HUES6 (cell line): ENCODE results near the gene HDAC10.

ENCODE experiments used
- H3K27ac ChIP-seq: 2 replicates; pipeline ENCODE4 v1.7.0; 2013; ENCODE audit warnings: low read depth, mild to moderate bottlenecking, low read length, inconsistent platforms
- H3K27me3 ChIP-seq: 2 replicates; pipeline ENCODE4 v1.6.1; 2013; ENCODE audit warnings: low read length; ENCODE audit not compliant: control insufficient read depth, insufficient read depth
- H3K36me3 ChIP-seq: 2 replicates; pipeline ENCODE4 v1.6.1; 2013; ENCODE audit warnings: low read length; ENCODE audit not compliant: control insufficient read depth, insufficient read depth
- H3K4me1 ChIP-seq: 2 replicates; pipeline ENCODE4 v1.6.1; 2013; ENCODE audit warnings: low read length; ENCODE audit not compliant: control insufficient read depth, insufficient read depth
- H3K4me3 ChIP-seq: 2 replicates; pipeline ENCODE4 v1.5.1; 2013; ENCODE audit warnings: low read depth, low read length
- H3K9ac ChIP-seq: one replicate; pipeline ENCODE4 v1.6.1; 2013; ENCODE audit warnings: mild to moderate bottlenecking, low read length
- H3K9me3 ChIP-seq: 2 replicates; pipeline ENCODE4 v1.6.1; 2013; ENCODE audit warnings: low read depth, low read length; ENCODE audit not compliant: control insufficient read depth, insufficient read depth

Gene HDAC10

DNA sequence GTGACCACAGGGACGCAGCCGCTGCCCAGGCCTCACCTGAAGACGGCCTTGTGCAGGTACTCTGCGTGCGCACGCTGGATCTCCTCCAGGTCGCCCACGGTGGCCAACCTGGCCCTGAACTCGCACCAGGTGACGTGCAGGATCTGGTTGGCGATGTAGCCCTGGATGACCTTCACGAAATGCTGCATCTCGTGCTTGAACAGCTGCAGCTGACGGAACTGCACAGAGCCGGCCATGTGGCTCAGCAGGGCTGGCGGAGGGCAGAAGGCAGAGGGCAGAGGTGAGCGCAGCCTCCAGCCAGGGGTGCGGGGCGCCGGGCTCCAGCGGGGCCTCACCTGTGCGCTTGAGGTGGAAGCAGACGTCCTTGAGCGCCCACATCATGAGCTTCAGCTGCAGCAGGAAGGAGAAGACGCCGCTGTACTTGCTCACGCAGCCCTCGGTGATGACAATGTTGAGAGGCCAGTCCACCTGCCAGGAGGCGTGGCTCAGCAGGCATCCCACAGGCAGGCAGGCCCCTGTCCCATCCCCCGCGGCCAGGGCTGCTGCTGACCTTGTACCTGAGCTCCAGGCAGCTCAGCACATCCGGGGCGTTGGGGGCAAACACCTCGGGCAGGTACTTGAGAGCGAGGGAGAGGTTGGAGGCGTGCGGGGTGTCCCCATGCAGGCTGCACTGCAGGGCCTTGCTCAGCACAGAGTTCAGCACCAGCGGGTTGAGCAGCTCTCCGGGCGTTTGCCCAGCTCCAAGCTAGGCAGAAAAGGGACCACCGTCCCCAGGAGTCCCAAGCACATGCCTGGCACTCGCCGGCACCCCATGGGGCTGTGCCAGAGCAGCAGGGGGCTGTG lies 32.7 kb downstream of the HDAC10 start:
- peaks cover 83% of the 10 kb centered on the region for H3K36me3 ChIP-seq
- H3K27me3 ChIP-seq = no peaks in the 10 kb centered on the region
- H3K9ac ChIP-seq = no peak overlapping the region
- peaks cover 4% of the 10 kb centered on the region; the same call in 1 of the 2 replicates for H3K4me1 ChIP-seq
- no peak overlapping the region for H3K27ac ChIP-seq
- H3K9me3 ChIP-seq = no peaks in the 10 kb centered on the region
- no peak overlapping the region for H3K4me3 ChIP-seq

- H3K4me1 ChIP-seq = peaks cover 4% of the 10 kb centered on the region; the same call in 1 of the 2 replicates
- H3K27me3 ChIP-seq = no peaks in the 10 kb centered on the region
- H3K9ac ChIP-seq = no peak overlapping the region
- no peak overlapping the region for H3K4me3 ChIP-seq
- peaks cover 83% of the 10 kb centered on the region for H3K36me3 ChIP-seq
- H3K27ac ChIP-seq = no peak overlapping the region
- no peaks in the 10 kb centered on the region for H3K9me3 ChIP-seq
Measured at GRCh38 chr22:50217543-50218152, 33.4 kb downstream of the HDAC10 start.

DNA sequence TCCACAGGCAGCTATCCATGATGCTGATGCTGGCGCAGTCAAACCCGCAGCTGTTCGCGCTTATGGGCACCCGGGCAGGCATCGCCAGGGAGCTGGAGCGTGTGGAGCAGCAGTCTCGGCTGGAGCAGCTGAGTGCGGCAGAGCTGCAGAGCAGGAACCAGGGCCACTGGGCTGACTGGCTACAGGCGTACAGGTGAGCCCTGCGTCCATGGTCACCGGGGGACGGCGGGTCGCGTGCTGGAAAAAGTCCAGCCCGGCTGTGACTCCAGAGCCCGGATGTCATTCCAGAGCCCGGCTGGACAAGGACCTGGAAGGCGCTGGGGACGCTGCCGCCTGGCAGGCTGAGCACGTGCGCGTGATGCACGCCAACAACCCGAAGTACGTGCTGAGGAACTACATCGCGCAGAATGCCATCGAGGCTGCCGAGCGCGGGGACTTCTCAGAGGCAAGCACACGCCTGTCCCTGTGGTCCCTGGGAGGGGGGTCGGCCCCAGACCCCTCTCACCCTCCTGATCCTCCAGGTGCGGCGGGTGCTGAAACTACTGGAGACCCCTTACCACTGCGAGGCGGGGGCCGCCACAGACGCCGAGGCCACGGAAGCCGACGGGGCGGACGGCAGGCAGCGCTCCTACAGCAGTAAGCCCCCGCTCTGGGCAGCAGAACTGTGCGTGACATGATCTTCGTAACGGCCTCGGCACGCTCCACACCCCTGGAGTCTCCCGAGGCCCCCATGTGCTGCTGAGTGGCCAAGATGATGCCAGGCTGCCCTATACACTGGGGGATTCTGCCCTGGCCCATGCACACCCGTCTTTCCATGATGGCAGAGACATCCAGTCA lies 34.2 kb downstream of the HDAC10 start:
- H3K9ac ChIP-seq = no peak overlapping the region
- no peak overlapping the region for H3K27ac ChIP-seq
- peaks cover 83% of the 10 kb centered on the region for H3K36me3 ChIP-seq
- no peaks in the 10 kb centered on the region for H3K9me3 ChIP-seq
- peaks cover 4% of the 10 kb centered on the region; the same call in 1 of the 2 replicates for H3K4me1 ChIP-seq
- no peak overlapping the region for H3K4me3 ChIP-seq
- no peaks in the 10 kb centered on the region for H3K27me3 ChIP-seq

DNA sequence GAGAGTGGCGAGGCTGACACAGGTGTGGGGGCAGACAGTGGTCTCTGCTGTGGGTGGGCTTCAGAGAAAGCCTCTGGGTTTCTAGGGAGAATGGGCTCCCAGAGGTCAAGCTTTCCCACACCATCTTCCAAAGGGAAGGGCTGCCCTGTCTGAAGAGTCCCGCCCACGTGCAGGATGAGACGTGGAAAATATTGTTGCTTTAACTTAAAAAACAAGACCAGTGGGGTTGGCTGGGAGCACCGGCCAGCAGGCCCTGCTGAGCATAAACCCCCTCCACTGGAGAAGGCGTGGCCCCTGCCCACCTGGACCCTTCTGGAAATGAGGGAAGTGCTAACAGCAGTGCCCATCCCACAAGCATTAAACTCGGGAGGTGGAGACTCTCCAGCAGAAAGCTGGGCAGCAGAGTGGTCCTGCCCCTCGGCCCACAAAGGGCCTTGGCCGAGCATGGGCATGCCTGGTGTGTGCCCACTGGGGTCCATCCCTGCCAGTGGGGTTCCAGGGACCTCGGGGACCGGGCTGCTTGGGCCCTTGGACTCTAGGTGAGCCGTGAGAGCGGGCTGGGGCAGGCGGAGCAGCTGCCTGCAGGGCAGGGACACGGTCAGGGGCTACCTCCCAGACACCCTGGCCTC lies 34.9 kb downstream of the HDAC10 start:
- Histone ChIP-seq H3K27ac (no peak overlapping the region), H3K9me3 (no peaks in the 10 kb centered on the region), H3K4me3 (no peak overlapping the region), H3K4me1 (peaks cover 4% of the 10 kb centered on the region; the same call in 1 of the 2 replicates), H3K9ac (no peak overlapping the region), H3K27me3 (no peaks in the 10 kb centered on the region), H3K36me3 (peaks cover 81% of the 10 kb centered on the region)

DNA sequence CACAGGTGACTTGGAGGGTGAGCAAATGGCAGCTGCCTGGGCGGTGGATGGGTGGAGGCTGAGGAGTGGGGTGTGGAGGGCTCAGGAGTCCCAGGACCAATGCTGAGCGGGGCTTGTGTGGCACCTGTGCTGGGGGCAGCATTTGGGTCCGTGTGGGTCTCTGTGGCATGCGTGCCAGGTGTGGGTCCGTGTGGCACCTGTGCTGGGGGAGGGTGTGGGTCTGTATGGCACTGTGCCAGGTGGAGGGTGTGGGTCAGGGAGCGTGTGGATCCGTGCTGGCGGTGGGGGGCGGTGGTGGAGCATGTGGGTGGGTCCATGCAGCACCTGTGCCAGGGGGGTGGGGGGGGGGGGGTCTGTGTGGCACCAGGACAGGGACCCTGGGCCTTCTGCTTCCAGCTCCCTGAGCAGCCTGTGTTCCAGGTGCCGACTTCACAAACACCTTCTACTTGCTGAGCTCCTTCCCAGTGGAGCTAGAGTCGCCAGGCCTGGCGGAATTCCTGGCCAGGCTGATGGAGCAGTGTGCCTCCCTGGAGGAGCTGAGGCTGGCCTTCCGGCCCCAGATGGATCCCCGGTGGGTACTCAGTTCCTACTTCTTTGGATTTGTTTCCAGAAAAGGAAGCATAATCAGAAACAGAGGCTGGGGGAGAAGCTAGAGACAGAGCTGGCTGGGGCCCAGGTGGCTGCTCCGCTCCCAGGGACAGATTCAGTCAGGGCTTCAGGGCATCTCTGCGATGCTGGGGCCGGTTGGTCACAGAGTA lies 35.6 kb downstream of the HDAC10 start:
- no peak overlapping the region for H3K27ac ChIP-seq
- no peaks in the 10 kb centered on the region for H3K27me3 ChIP-seq
- no peak overlapping the region for H3K9ac ChIP-seq
- H3K9me3 ChIP-seq = no peaks in the 10 kb centered on the region
- H3K4me1 ChIP-seq = peaks cover 4% of the 10 kb centered on the region; the same call in 1 of the 2 replicates
- H3K36me3 ChIP-seq = peaks cover 81% of the 10 kb centered on the region
- no peak overlapping the region for H3K4me3 ChIP-seq

DNA sequence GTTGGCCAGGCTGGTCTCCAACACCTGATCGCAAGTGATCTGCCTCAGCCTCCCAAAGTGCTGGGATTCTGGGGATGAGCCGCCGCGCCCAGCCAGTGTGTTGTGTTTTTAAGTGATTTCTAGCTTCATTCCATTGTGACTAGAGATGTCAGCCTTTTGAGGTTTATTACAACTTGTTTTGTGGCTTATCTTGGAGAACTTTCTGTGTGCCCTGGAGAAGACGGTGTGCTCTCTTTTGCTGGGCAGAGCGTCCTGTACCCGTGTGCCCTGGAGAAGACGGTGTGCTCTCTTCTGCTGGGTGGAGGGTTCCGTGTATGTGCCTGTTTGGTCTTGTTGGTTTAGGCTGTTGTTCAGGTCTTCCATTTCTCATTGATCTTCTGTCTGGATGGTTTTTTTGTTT lies 37.8 kb downstream of the HDAC10 start:
- Histone ChIP-seq H3K4me1 (no peaks in the 10 kb centered on the region), H3K4me3 (no peak overlapping the region), H3K27me3 (no peaks in the 10 kb centered on the region), H3K9me3 (no peaks in the 10 kb centered on the region), H3K36me3 (peaks cover 76% of the 10 kb centered on the region), H3K27ac (no peak overlapping the region), H3K9ac (no peak overlapping the region)

DNA sequence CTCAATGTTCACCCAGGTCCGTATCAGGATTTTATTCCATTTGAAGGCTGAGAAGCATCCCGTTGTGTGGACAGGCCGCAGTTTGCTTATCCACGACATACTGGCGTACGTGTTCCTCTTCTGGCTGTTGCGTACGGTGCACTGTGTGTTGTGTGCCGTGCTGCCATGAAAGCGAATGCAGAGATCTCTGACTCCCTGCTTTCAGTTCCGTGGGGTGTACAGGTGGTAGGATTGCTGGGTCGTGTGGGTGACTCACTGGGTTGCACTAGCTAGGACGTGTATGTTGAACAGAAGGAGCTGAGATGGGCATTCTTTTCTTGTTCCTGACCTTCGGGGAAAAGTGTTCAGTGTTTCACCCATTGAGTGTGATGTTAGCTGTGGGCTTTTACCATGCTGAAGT lies 39.9 kb downstream of the HDAC10 start:
- no peaks in the 10 kb centered on the region for H3K27me3 ChIP-seq
- no peaks in the 10 kb centered on the region for H3K9me3 ChIP-seq
- H3K4me3 ChIP-seq = no peak overlapping the region
- H3K36me3 ChIP-seq = peaks cover 71% of the 10 kb centered on the region
- H3K9ac ChIP-seq = no peak overlapping the region
- no peak overlapping the region for H3K27ac ChIP-seq
- 0 out of 2 replicates have a peak, but pooled peaks cover 3% of the 10 kb centered on the region for H3K4me1 ChIP-seq

GRCh38 chr22:50210378-50211139 lies 40.5 kb downstream of the HDAC10 start:
- Histone ChIP-seq H3K27ac (no peak overlapping the region), H3K9me3 (no peaks in the 10 kb centered on the region), H3K27me3 (no peaks in the 10 kb centered on the region), H3K4me1 (0 out of 2 replicates have a peak, but pooled peaks cover 5% of the 10 kb centered on the region), H3K4me3 (no peak overlapping the region), H3K36me3 (peaks cover 65% of the 10 kb centered on the region), H3K9ac (no peak overlapping the region)

- H3K9ac ChIP-seq = no peak overlapping the region
- no peak overlapping the region for H3K4me3 ChIP-seq
- no peak overlapping the region for H3K27ac ChIP-seq
- peaks cover 60% of the 10 kb centered on the region for H3K36me3 ChIP-seq
- no peaks in the 10 kb centered on the region for H3K9me3 ChIP-seq
- 0 out of 2 replicates have a peak, but pooled peaks cover 5% of the 10 kb centered on the region for H3K4me1 ChIP-seq
- no peaks in the 10 kb centered on the region for H3K27me3 ChIP-seq
Measured at GRCh38 chr22:50209893-50210292, 41.2 kb downstream of the HDAC10 start.
